GM21515 (cell line): ENCODE results near the gene LRCOL1.

Experiments
- ATAC-seq: cut with Tn5 transposase; IDR thresholded peaks from one replicate; pipeline ENCODE4 v1.9.1; 2021; ENCODE audit not compliant: unreplicated experiment

The LRCOL1 gene

GRCh38 chr12:132610051-132610759 lies at the start of gene LRCOL1:
TSS of gene LRCOL1 (minus strand) at chr12:132610582. CDS start at chr12:132606251, 4,331 bp downstream.
- ATAC-seq: no peak

- ATAC-seq: no peak
Observed at GRCh38 chr12:132660052-132660451, 49.7 kb upstream of the LRCOL1 start.

GRCh38 chr12:132659146-132659545 lies 48.8 kb upstream of the LRCOL1 start:
- no peak for ATAC-seq

- no peak for ATAC-seq
Observed at GRCh38 chr12:132658149-132658894, 47.9 kb upstream of the LRCOL1 start.

GRCh38 chr12:132657004-132657727 lies 46.8 kb upstream of the LRCOL1 start:
- no peak for ATAC-seq

GRCh38 chr12:132653567-132654290 lies 43.3 kb upstream of the LRCOL1 start:
- no peak for ATAC-seq

GRCh38 chr12:132651444-132652100 lies 41.2 kb upstream of the LRCOL1 start:
- ATAC-seq: no peak

- ATAC-seq: no peak
Observed at GRCh38 chr12:132649226-132649945, 39.0 kb upstream of the LRCOL1 start.

- ATAC-seq: no peak
Observed at GRCh38 chr12:132648616-132649225, 38.3 kb upstream of the LRCOL1 start.

- ATAC-seq: no peak
Observed at GRCh38 chr12:132647858-132648257, 37.5 kb upstream of the LRCOL1 start.

- ATAC-seq: no peak
Observed at GRCh38 chr12:132646850-132647249, 36.5 kb upstream of the LRCOL1 start.

- no peak for ATAC-seq
Observed at GRCh38 chr12:132642846-132643835, 32.8 kb upstream of the LRCOL1 start.

- ATAC-seq: no peak
Observed at GRCh38 chr12:132641811-132642650, 31.6 kb upstream of the LRCOL1 start.

GRCh38 chr12:132640936-132641335 lies 30.6 kb upstream of the LRCOL1 start:
- no peak for ATAC-seq

- no peak for ATAC-seq
Observed at GRCh38 chr12:132639956-132640520, 29.7 kb upstream of the LRCOL1 start.

- ATAC-seq: no peak
Observed at GRCh38 chr12:132638541-132639408, 28.4 kb upstream of the LRCOL1 start.
